ENCODE results near the gene ZBTB8A. TPM values are rescaled to one million over a fixed set of nuclear protein-coding genes. Genes with fewer than 3 reads are reported as not detected.
"Not testable (repeated sequence)": the region's sequence is repeated elsewhere in the genome, so short reads cannot be mapped to it uniquely, and the experiment has no call there.

Gene ZBTB8A
- total and polyA plus RNA-seq, 10 of the 15 experiments (the other 5 are each of a cell fraction or from before 2014, with no cell fraction given), result 0.48 to 4.7 (median 2.4) TPM

- Histone ChIP-seq H3K9ac (ENCODE audit: control insufficient read depth, insufficient read depth, low read length) (no peak overlapping the region), H3K79me2 (ENCODE audit: control insufficient read depth, insufficient read depth, low read length) (no peaks in the 10 kb centered on the region), H3K4me1 (ENCODE audit: control insufficient read depth, insufficient read depth, low read length) (peaks cover 5% of the 10 kb centered on the region), H3K9me3 (replicated peaks; ENCODE audit: control insufficient read depth, insufficient read depth, low read length) (no peaks in the 10 kb centered on the region), H4K20me1 (ENCODE audit: control insufficient read depth, insufficient read depth) (no peaks in the 10 kb centered on the region), H3K27me3 (replicated peaks in 1 of 2; ENCODE audit: control insufficient read depth in 2 of 2, insufficient read depth in 2 of 2, low read length in 1 of 2) (no peaks in the 10 kb centered on the region), H3K27ac (ENCODE audit: control insufficient read depth, insufficient read depth) (no peak overlapping the region), H2AFZ (ENCODE audit: control insufficient read depth, low read depth, low read length) (no peak overlapping the region), H3K36me3 (ENCODE audit: control insufficient read depth in 2 of 2, insufficient read depth in 2 of 2, low read length in 1 of 2) (no peaks in the 10 kb centered on the region), H3K4me2 (ENCODE audit: control insufficient read depth, insufficient read depth) (no peak overlapping the region), H3K4me3 (no peak overlapping the region)
- TF ChIP-seq HDAC6 (IDR thresholded peaks at IDR 0.05; ENCODE audit: unreplicated experiment) (no peak), RUNX3 (IDR thresholded peaks at IDR 0.05; ENCODE audit: low read length) (no peak), BCLAF1 (IDR thresholded peaks at IDR 0.05) (no peak)
- WGBS (ENCODE audit: insufficient coverage, insufficient replicate concordance, low lambda C conversion rate, missing lambda C conversion rate), result 53% methylated on average over 9 of the region's 9 CpGs
- SMC1A ChIA-PET (ENCODE audit: uncharacterized antibody, unreplicated experiment), result interaction anchor here (0.7 to 0.9 kb wide), 2 partner anchors 13 to 30 kb away, joined by 3 read pairs; no protein-coding TSS in a partner anchor
- intact Hi-C loops (cut with micrococcal nuclease; ENCODE audit: unreplicated experiment) (loop anchor here (10.0 kb wide), 1 partner anchor 349 kb away; the partner anchor contains the start of gene FNDC5), in situ Hi-C loops (cut with MboI) (no loop called here)
- FAIRE-seq, result no peak
- CTCF ChIA-PET, result interaction anchor here (0.5 to 2.1 kb wide), 3 partner anchors 187 to 373 kb away, joined by 3 to 5 read pairs (median 4); no protein-coding TSS in a partner anchor
- no peak for DNase-seq (ENCODE audit: low read depth, low spot score)
- POLR2A ChIA-PET, result interaction anchor here (0.7 kb wide), 1 partner anchor 118 kb away, joined by 6 read pairs; no protein-coding TSS in a partner anchor
- no TSS peak for BruUV-seq (replicated peaks)
- RAD21 ChIA-PET (ENCODE audit: unreplicated experiment), result no interaction called here
- no peak for ATAC-seq
These were observed 13.4 kb upstream of the ZBTB8A start for GRCh38 chr1:32525661-32526444.

- in situ Hi-C loops (cut with MboI); SMC1A ChIA-PET (ENCODE audit: uncharacterized antibody, unreplicated experiment); H3K27me3 ChIP-seq (replicated peaks in 1 of 2; ENCODE audit: control insufficient read depth in 2 of 2, insufficient read depth in 2 of 2, low read length in 1 of 2); H3K27ac ChIP-seq (ENCODE audit: control insufficient read depth, insufficient read depth); H3K36me3 ChIP-seq (ENCODE audit: control insufficient read depth in 2 of 2, insufficient read depth in 2 of 2, low read length in 1 of 2); CTCF ChIA-PET; H3K4me2 ChIP-seq (ENCODE audit: control insufficient read depth, insufficient read depth); FAIRE-seq; H3K4me3 ChIP-seq; RAD21 ChIA-PET (ENCODE audit: unreplicated experiment); H2AFZ ChIP-seq (ENCODE audit: control insufficient read depth, low read depth, low read length); BruUV-seq (replicated peaks); H4K20me1 ChIP-seq (ENCODE audit: control insufficient read depth, insufficient read depth); DNase-seq (ENCODE audit: low read depth, low spot score); ATAC-seq; H3K9ac ChIP-seq (ENCODE audit: control insufficient read depth, insufficient read depth, low read length); H3K9me3 ChIP-seq (replicated peaks; ENCODE audit: control insufficient read depth, insufficient read depth, low read length); H3K4me1 ChIP-seq (ENCODE audit: control insufficient read depth, insufficient read depth, low read length); H3K79me2 ChIP-seq (ENCODE audit: control insufficient read depth, insufficient read depth, low read length): not testable (repeated sequence)
- POLR2A ChIA-PET, result interaction anchor here (0.6 kb wide), 1 partner anchor 169 kb away, joined by 3 read pairs; no protein-coding TSS in a partner anchor
- WGBS (ENCODE audit: insufficient coverage, insufficient replicate concordance, low lambda C conversion rate, missing lambda C conversion rate), result 77% methylated on average over 9 of the region's 10 CpGs
- intact Hi-C loops (cut with micrococcal nuclease; ENCODE audit: unreplicated experiment), result loop anchor here (10.0 kb wide), 1 partner anchor 346 kb away; the partner anchor contains the start of gene FNDC5
These were observed 10.7 kb upstream of the ZBTB8A start for GRCh38 chr1:32528550-32528949.
